ENCODE data around the gene LRP4.
A peak's percentile ranks its signal among the peaks of the same experiment; 100 is the strongest.

LRP4 gene

DNA sequence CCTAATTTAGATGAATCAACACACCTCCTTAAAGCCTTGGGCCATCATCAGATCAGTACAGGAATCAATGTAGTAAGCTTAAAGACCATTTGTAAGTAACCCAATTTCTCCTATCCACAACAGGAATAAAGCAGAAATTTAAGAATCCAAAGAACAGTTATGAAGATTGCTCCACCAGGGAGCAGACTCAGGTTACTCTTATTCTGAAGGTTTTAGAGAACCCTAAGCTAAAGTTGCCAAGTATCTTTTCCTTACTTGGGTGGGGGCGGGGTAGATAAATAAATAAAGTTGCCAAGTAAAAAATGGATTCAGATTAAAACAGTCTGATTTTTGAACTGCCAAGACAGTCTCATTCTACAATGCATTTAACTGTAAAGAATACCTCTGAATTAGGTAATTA is 90.4 kb downstream of the LRP4 start:
- TF ChIP-seq ESRRG (CRISPR knock-in tag; IDR thresholded peaks at IDR 0.05) = no peak
- TF ChIP-seq ZC3H10 (CRISPR knock-in tag; IDR thresholded peaks at IDR 0.05) = no peak
- TF ChIP-seq GLIS3 (CRISPR knock-in tag; IDR thresholded peaks at IDR 0.05) = no peak
- no peak for ATAC-seq

DNA sequence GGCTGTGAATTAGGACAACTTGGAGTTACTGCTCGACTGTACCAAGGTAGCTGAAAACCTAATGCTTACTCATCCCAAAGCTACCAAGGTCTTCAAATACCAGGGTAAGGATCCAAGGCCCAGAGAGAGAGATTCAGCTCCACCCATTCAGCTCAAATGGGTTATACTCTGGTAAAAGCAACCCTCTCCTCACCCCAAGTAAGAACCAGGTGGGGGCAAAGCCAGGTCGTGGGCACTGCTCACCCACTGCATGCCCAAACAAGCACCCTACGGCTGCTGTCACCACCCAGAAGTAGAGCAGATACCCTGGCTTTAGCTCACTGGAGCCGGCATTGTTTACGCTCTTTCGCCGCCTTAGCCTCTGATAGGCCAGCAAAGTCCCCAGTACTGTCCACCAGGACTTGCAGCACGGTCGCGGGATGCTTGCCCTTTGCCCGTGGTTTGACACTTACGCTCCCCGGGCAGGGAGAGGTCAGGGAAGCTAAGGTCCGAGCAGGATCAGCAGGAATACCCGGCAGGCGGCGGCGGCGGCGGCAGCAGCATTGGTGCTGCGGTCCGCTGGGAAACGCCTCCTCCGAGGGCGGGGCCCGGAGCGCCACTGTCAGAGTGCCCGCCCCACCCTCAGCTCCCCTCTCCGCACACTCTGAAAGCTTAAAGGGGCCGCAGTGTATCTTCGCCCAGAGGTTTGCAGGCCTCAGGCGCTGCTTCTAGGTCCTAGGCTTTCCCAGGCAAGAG is 91.9 kb downstream of the LRP4 start:
- TF ChIP-seq PPARA (CRISPR knock-in tag; IDR thresholded peaks at IDR 0.05; ENCODE audit: borderline replicate concordance) (no peak), SNAI2 (CRISPR knock-in tag; IDR thresholded peaks at IDR 0.05) (no peak), TOX (CRISPR knock-in tag; IDR thresholded peaks at IDR 0.05; ENCODE audit: borderline replicate concordance) (no peak), ARNTL (CRISPR knock-in tag; IDR thresholded peaks at IDR 0.05; ENCODE audit: borderline replicate concordance, low read depth) (no peak), TCF4 (CRISPR knock-in tag; IDR thresholded peaks at IDR 0.05; ENCODE audit: borderline replicate concordance) (no peak), ZNF70 (CRISPR knock-in tag; IDR thresholded peaks at IDR 0.05) (no peak), GLIS3 (CRISPR knock-in tag; IDR thresholded peaks at IDR 0.05) (no peak), ZNF565 (CRISPR knock-in tag; conservative IDR thresholded peaks at IDR 0.05; ENCODE audit: low read depth) (no peak), CSDC2 (CRISPR knock-in tag; IDR thresholded peaks at IDR 0.05) (no peak), ESRRG (CRISPR knock-in tag; IDR thresholded peaks at IDR 0.05) (no peak)
- TF ChIP-seq, protein P1, sequence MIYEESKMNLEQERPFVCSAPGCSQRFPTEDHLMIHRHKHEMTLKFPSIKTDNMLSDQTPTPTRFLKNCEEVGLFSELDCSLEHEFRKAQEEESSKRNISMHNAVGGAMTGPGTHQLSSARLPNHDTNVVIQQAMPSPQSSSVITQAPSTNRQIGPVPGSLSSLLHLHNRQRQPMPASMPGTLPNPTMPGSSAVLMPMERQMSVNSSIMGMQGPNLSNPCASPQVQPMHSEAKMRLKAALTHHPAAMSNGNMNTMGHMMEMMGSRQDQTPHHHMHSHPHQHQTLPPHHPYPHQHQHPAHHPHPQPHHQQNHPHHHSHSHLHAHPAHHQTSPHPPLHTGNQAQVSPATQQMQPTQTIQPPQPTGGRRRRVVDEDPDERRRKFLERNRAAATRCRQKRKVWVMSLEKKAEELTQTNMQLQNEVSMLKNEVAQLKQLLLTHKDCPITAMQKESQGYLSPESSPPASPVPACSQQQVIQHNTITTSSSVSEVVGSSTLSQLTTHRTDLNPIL (CRISPR knock-in tag; IDR thresholded peaks at IDR 0.05; ENCODE audit: low read depth) = no peak
- TF ChIP-seq, protein P2, sequence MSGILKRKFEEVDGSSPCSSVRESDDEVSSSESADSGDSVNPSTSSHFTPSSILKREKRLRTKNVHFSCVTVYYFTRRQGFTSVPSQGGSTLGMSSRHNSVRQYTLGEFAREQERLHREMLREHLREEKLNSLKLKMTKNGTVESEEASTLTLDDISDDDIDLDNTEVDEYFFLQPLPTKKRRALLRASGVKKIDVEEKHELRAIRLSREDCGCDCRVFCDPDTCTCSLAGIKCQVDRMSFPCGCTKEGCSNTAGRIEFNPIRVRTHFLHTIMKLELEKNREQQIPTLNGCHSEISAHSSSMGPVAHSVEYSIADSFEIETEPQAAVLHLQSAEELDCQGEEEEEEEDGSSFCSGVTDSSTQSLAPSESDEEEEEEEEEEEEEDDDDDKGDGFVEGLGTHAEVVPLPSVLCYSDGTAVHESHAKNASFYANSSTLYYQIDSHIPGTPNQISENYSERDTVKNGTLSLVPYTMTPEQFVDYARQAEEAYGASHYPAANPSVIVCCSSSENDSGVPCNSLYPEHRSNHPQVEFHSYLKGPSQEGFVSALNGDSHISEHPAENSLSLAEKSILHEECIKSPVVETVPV (CRISPR knock-in tag; IDR thresholded peaks at IDR 0.05) = no peak
- TF ChIP-seq, protein P3, sequence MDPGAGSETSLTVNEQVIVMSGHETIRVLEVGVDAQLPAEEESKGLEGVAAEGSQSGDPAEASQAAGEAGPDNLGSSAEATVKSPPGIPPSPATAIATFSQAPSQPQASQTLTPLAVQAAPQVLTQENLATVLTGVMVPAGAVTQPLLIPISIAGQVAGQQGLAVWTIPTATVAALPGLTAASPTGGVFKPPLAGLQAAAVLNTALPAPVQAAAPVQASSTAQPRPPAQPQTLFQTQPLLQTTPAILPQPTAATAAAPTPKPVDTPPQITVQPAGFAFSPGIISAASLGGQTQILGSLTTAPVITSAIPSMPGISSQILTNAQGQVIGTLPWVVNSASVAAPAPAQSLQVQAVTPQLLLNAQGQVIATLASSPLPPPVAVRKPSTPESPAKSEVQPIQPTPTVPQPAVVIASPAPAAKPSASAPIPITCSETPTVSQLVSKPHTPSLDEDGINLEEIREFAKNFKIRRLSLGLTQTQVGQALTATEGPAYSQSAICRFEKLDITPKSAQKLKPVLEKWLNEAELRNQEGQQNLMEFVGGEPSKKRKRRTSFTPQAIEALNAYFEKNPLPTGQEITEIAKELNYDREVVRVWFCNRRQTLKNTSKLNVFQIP (CRISPR knock-in tag; IDR thresholded peaks at IDR 0.05; ENCODE audit: borderline replicate concordance, low read depth) = no peak
- TF ChIP-seq, protein P4, sequence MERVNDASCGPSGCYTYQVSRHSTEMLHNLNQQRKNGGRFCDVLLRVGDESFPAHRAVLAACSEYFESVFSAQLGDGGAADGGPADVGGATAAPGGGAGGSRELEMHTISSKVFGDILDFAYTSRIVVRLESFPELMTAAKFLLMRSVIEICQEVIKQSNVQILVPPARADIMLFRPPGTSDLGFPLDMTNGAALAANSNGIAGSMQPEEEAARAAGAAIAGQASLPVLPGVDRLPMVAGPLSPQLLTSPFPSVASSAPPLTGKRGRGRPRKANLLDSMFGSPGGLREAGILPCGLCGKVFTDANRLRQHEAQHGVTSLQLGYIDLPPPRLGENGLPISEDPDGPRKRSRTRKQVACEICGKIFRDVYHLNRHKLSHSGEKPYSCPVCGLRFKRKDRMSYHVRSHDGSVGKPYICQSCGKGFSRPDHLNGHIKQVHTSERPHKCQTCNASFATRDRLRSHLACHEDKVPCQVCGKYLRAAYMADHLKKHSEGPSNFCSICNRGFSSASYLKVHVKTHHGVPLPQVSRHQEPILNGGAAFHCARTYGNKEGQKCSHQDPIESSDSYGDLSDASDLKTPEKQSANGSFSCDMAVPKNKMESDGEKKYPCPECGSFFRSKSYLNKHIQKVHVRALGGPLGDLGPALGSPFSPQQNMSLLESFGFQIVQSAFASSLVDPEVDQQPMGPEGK (CRISPR knock-in tag; IDR thresholded peaks at IDR 0.05; ENCODE audit: borderline replicate concordance) = no peak
- ATAC-seq = peak; percentile 100

DNA sequence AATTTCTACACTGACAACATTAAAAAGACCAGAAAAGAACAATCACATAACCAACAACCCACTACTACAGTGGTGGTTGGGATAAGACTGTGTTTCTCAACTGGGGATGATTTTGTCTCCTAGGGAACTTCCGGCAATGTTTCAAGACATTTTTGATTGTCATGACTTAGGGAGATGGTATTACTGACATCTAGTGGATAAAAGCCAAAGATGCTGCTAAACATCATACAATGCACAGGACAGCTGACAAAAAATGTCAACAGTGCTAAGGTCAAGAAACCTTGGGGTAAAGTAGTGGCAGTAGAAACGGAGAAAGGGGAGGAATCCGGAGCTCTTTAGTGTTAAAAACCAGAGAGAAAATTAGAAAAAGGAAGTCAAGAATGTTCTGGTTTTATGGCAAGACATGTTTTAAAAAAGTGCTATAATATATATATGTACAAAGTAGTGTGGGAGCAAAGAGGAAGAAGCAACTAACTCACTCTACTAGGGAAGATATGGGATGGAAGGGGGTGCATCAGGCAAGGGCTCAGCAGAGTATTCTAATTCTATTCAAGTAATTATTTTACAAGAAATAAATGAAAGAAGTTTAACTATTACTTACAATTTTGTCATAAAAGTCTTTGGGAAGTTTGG is 109.4 kb downstream of the LRP4 start:
- ATAC-seq = peak; percentile 66
- TF ChIP-seq, protein P4 (CRISPR knock-in tag; IDR thresholded peaks at IDR 0.05; ENCODE audit: borderline replicate concordance) = no peak
- no peak for TF ChIP-seq ZNF70 (CRISPR knock-in tag; IDR thresholded peaks at IDR 0.05)
